Fibroblast of lung (primary cell): Measurements from ENCODE around the gene ITCH.

Experiments
- EZH2 ChIP-seq: IDR thresholded peaks from 2 replicates; pipeline ENCODE4 v1.5.1; 2012; ENCODE audit warnings: low read length, control low read depth, mild to moderate bottlenecking; ENCODE audit errors: missing control alignments
- TF ChIP-seq, protein P1 (sequence below), 2 donors: IDR thresholded peaks in 1 of 2; conservative IDR thresholded peaks in 1 of 2; 1 replicate in 1 of 2; 2 replicates in 1 of 2; pipeline ENCODE4 v1.5.1; 2011 to 2012; ENCODE audit warnings: low read length in 2 of 2, control low read depth in 1 of 2, inconsistent platforms in 1 of 2, low read depth in 1 of 2, mild to moderate bottlenecking in 1 of 2

DNA sequence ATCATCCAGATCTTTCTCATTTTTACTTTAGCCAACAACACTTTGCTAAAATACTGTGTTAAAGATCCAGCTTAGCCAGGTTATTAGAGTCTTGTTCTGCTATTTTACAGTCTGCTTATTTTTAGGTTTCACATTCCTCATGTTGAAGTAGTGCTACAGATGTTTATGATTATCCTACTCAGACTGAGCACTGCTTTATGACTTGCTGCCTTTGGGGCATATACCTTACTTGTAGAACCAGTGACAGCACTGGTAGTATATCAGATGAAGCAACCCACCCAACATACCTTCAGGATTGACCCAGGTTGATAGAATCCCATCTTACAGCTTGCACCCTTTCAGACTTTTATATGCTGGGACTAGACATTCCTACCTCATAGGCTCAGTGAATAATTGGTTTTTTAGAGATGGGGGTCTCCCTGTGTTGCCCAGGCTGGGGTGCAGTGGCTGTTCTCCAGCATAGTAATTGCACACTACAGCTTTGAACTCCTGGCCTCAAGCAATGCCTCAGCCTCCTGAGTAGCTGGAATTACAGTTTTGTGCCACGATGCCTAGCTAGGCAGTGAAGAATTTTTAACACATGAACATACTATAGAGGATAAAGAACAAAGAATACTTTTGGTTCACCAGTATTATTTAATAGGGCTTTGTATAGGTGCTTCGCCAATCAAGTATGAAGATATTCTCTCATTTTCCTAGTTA is 89.4 kb downstream of the ITCH start:
- TF ChIP-seq, protein P1, sequence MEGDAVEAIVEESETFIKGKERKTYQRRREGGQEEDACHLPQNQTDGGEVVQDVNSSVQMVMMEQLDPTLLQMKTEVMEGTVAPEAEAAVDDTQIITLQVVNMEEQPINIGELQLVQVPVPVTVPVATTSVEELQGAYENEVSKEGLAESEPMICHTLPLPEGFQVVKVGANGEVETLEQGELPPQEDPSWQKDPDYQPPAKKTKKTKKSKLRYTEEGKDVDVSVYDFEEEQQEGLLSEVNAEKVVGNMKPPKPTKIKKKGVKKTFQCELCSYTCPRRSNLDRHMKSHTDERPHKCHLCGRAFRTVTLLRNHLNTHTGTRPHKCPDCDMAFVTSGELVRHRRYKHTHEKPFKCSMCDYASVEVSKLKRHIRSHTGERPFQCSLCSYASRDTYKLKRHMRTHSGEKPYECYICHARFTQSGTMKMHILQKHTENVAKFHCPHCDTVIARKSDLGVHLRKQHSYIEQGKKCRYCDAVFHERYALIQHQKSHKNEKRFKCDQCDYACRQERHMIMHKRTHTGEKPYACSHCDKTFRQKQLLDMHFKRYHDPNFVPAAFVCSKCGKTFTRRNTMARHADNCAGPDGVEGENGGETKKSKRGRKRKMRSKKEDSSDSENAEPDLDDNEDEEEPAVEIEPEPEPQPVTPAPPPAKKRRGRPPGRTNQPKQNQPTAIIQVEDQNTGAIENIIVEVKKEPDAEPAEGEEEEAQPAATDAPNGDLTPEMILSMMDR (conservative IDR thresholded peaks at IDR 0.05 in 1 of 2, IDR thresholded peaks at IDR 0.05 in 1 of 2; ENCODE audit: low read depth in 1 of 2, low read length in 2 of 2), result no peak
- TF ChIP-seq EZH2, result no peak
